ENCODE data around the gene PDS5B. TPM values are rescaled to one million over a fixed set of nuclear protein-coding genes. Genes with fewer than 3 reads are reported as not detected.

The PDS5B gene
- total and polyA plus RNA-seq, 2 experiments from 2014 or later, result 43.9 to 46.5 TPM

- TF ChIP-seq JUNB (IDR thresholded peaks at IDR 0.05; ENCODE audit: unreplicated experiment) (no peak), EZH2 (IDR thresholded peaks at IDR 0.05; ENCODE audit: low read depth, unreplicated experiment) (no peak), EZH2phosphoT487 (IDR thresholded peaks at IDR 0.05; ENCODE audit: unreplicated experiment) (no peak), ZNF331 (CRISPR knock-in tag; IDR thresholded peaks at IDR 0.05; ENCODE audit: low read depth) (no peak), ETS1 (IDR thresholded peaks at IDR 0.05) (no peak), REST (IDR thresholded peaks at IDR 0.05; ENCODE audit: unreplicated experiment) (no peak), ZNF462 (CRISPR knock-in tag; IDR thresholded peaks at IDR 0.05) (no peak), ZNF114 (CRISPR knock-in tag; IDR thresholded peaks at IDR 0.05) (no peak), NANOG (IDR thresholded peaks at IDR 0.05; ENCODE audit: borderline replicate concordance) (no peak), STAT1 (IDR thresholded peaks at IDR 0.05; ENCODE audit: unreplicated experiment) (no peak), CREB1 (CRISPR knock-in tag; IDR thresholded peaks at IDR 0.05; ENCODE audit: low read depth) (no peak), CTCF (conservative IDR thresholded peaks at IDR 0.05; ENCODE audit: low read depth in 2 of 2) (no peak), POLR2AphosphoS5 (IDR thresholded peaks at IDR 0.05; ENCODE audit: low read depth) (no peak)
- Histone ChIP-seq H4K20me1 (replicated peaks; ENCODE audit: insufficient read depth) (no peaks in the 10 kb centered on the region), H3K4me1 (ENCODE audit: insufficient read depth) (no peaks in the 10 kb centered on the region), H2AFZ (no peak overlapping the region), H3F3A (replicated peaks; ENCODE audit: low read depth) (no peaks in the 10 kb centered on the region), H3K4me3 (no peak overlapping the region), H3K79me2 (replicated peaks; ENCODE audit: insufficient read depth) (no peaks in the 10 kb centered on the region), H3K9me2 (ENCODE audit: insufficient read depth) (no peaks in the 10 kb centered on the region), H3K36me3 (ENCODE audit: insufficient read depth) (peaks cover 7% of the 10 kb centered on the region; the same call in 1 of the 2 replicates), H3K4me2 (no peak overlapping the region), H3K27ac (ENCODE audit: low read depth) (no peak overlapping the region; the same call in 1 of the 2 replicates), H3K27me3 (ENCODE audit: insufficient read depth) (no peaks in the 10 kb centered on the region)
- DNase-seq (ENCODE audit: low spot score) (no peak), ATAC-seq (no peak)
- Mint-ChIP-seq H3K27ac (no peak overlapping the region), H3K27me3 (ENCODE audit: insufficient read depth, low read depth, poor library complexity) (no peaks in the 10 kb centered on the region), H3K9me3 (no peaks in the 10 kb centered on the region), H3K4me1 (no peaks in the 10 kb centered on the region), H3K4me3 (no peak overlapping the region), H3K36me3 (ENCODE audit: low read depth) (peaks cover 32% of the 10 kb centered on the region)
Measured at GRCh38 chr13:32682740-32683139, 96.5 kb downstream of the PDS5B start.

All from GM23338 (cell line).